HepG2 (cell line): ENCODE data around the gene CTIF. TPM values are rescaled to one million over a fixed set of nuclear protein-coding genes. Genes with fewer than 3 reads are reported as not detected.

Source experiments
- ATAC-seq: fragments of 200-7000 bp; cut with Tn5 transposase; 3 replicates; pipeline ENCODE4 v1.9.1; 2020; ENCODE audit warnings: mild to moderate bottlenecking, moderate library complexity
- BruUV-seq: library from RNA; stranded (reverse); fragments of 400-500 nt; replicated peaks from 2 replicates; lab custom pipeline; 2021; lab: Mats Ljungman, UMichigan
- CTCF ChIA-PET: fragments of 300-600 bp; formaldehyde crosslinking; extraction: SDS; loops from one replicate; lab custom pipeline; 2021; ENCODE audit warnings: low total read pairs, inconsistent platforms, low intra/inter-chr PET ratio; lab: Yijun Ruan, JAX
- POLR2A ChIA-PET: fragments of 350-600 bp; sonication (Branson Sonifier 250); formaldehyde crosslinking; loops from one replicate; lab custom pipeline; 2020; ENCODE audit warnings: antibody characterized with exemption, inconsistent platforms; lab: Yijun Ruan, JAX
- DNase-seq: peaks from one replicate; pipeline ENCODE4 v3.0.0-alpha.2; 2015; ENCODE audit warnings: low spot score
- FAIRE-seq: peaks from 3 replicates; lab custom pipeline; 2011; peaks lifted over from hg19 to GRCh38; lab: Jason Lieb, UNC
- H2AFZ ChIP-seq: one replicate; pipeline ENCODE4 v1.6.1; 2011; ENCODE audit warnings: low read length, inconsistent platforms
- H3K27ac ChIP-seq: fragments of 300-600 bp; 3 replicates; pipeline ENCODE4 v1.8.0; 2011; ENCODE audit warnings: mixed run types, mild to moderate bottlenecking, mixed read lengths, low read length, inconsistent platforms; ENCODE audit not compliant: insufficient read depth; ENCODE audit errors: extremely low read length
- H3K27me3 ChIP-seq, 2 experiments: fragments of 200-600 bp in 1 of 2; 2 replicates in 1 of 2; 3 replicates in 1 of 2; pipeline versions ENCODE4 v1.6.0 to v1.8.0; 2011; ENCODE audit warnings: low read length in 2 of 2, mild to moderate bottlenecking in 2 of 2, moderate library complexity in 2 of 2, inconsistent platforms in 1 of 2; ENCODE audit not compliant: insufficient read depth in 2 of 2, control insufficient read depth in 1 of 2
- H3K36me3 ChIP-seq, 2 experiments: fragments of 200-600 bp in 1 of 2; replicated peaks in 1 of 2; 2 replicates in 1 of 2; 3 replicates in 1 of 2; pipeline versions ENCODE4 v1.5.1 to v1.8.0; 2011; ENCODE audit warnings: low read length in 2 of 2, inconsistent platforms in 1 of 2; ENCODE audit not compliant: insufficient read depth in 2 of 2, control insufficient read depth in 1 of 2
- H3K4me1 ChIP-seq: 2 replicates; pipeline ENCODE4 v1.5.1; 2012; ENCODE audit warnings: low read length, inconsistent platforms; ENCODE audit not compliant: insufficient read depth
- H3K4me2 ChIP-seq: 2 replicates; pipeline ENCODE4 v1.6.0; 2011; ENCODE audit warnings: low read depth, low read length, inconsistent platforms
- H3K4me3 ChIP-seq, 3 experiments: fragments of 200-600 bp in 1 of 3; sonication (generic), shearing (Covaris generic) in 1 of 3; replicated peaks in 1 of 3; 2 replicates each; pipeline ENCODE4 v1.5.1; 2011 to 2016; ENCODE audit warnings: low read length in 3 of 3, inconsistent platforms in 2 of 3, low read depth in 2 of 3, mild to moderate bottlenecking in 2 of 3, control low read depth in 1 of 3, mixed read lengths in 1 of 3; ENCODE audit not compliant: insufficient read depth in 1 of 3
- H3K79me2 ChIP-seq: one replicate; pipeline ENCODE4 v1.6.1; 2011; ENCODE audit warnings: low read length, inconsistent platforms; ENCODE audit not compliant: insufficient read depth
- H3K9ac ChIP-seq: 2 replicates; pipeline ENCODE4 v1.6.0; 2011; ENCODE audit warnings: mild to moderate bottlenecking, low read depth, low read length, inconsistent platforms; ENCODE audit not compliant: insufficient read depth
- H3K9me3 ChIP-seq: 2 replicates; pipeline ENCODE4 v1.5.1; 2012; ENCODE audit warnings: mild to moderate bottlenecking, low read length
- H4K20me1 ChIP-seq: 2 replicates; pipeline ENCODE4 v1.6.0; 2011; ENCODE audit warnings: inconsistent platforms, mild to moderate bottlenecking, low read length, moderate library complexity; ENCODE audit not compliant: insufficient read depth
- CHCHD3 ChIP-seq: sonication (generic); formaldehyde crosslinking; IDR thresholded peaks from 2 replicates; pipeline ENCODE4 v1.8.0; 2022; ENCODE audit warnings: mild to moderate bottlenecking, missing genetic modification reagents, moderate library complexity
- DR1 ChIP-seq: sonication (generic); formaldehyde crosslinking; IDR thresholded peaks from 2 replicates; pipeline ENCODE4 v1.8.0; 2021; ENCODE audit warnings: mild to moderate bottlenecking, missing genetic modification reagents, inconsistent platforms
- KDM4B ChIP-seq: sonication (generic); formaldehyde crosslinking; IDR thresholded peaks from 2 replicates; pipeline ENCODE4 v1.4.0; 2020; ENCODE audit warnings: missing genetic modification reagents
- NR2F6 ChIP-seq, 2 experiments: IDR thresholded peaks; 2 replicates each; pipeline ENCODE4 v1.6.1; 2016; ENCODE audit warnings: antibody characterized with exemption in 1 of 2, mild to moderate bottlenecking in 1 of 2
- RCOR2 ChIP-seq: IDR thresholded peaks from 2 replicates; pipeline ENCODE4 v1.6.1; 2016; ENCODE audit warnings: missing biosample characterization, missing genetic modification reagents
- SMAD9 ChIP-seq: sonication (generic); formaldehyde crosslinking; IDR thresholded peaks from 2 replicates; pipeline ENCODE4 v1.5.1; 2020; ENCODE audit warnings: mild to moderate bottlenecking, missing genetic modification reagents
- SNAI1 ChIP-seq: sonication (generic); formaldehyde crosslinking; IDR thresholded peaks from 2 replicates; pipeline ENCODE4 v1.5.0; 2020; ENCODE audit warnings: mild to moderate bottlenecking, missing genetic modification reagents, borderline replicate concordance
- YY1 ChIP-seq: IDR thresholded peaks from 2 replicates; pipeline ENCODE4 v1.6.1; 2011; ENCODE audit warnings: low read length, low read depth, moderate library complexity, mild to moderate bottlenecking; ENCODE audit not compliant: insufficient read depth, insufficient replicate concordance
- ZMYM4 ChIP-seq: sonication (generic); formaldehyde crosslinking; IDR thresholded peaks from 2 replicates; pipeline ENCODE4 v1.8.1; 2023; ENCODE audit warnings: mild to moderate bottlenecking, missing genetic modification reagents
- ZNF232 ChIP-seq: sonication (generic); formaldehyde crosslinking; IDR thresholded peaks from 2 replicates; pipeline ENCODE4 v1.4.0; 2020; ENCODE audit warnings: missing genetic modification reagents, borderline replicate concordance
- ZNF263 ChIP-seq: sonication (generic); formaldehyde crosslinking; IDR thresholded peaks from 2 replicates; pipeline ENCODE4 v1.4.0; 2020; ENCODE audit warnings: missing genetic modification reagents
- ZNF674 ChIP-seq: sonication (generic); formaldehyde crosslinking; IDR thresholded peaks from 2 replicates; pipeline ENCODE4 v1.5.0; 2020; ENCODE audit warnings: low read depth, mild to moderate bottlenecking, missing genetic modification reagents
- ZNF781 ChIP-seq: sonication (generic); formaldehyde crosslinking; IDR thresholded peaks from 2 replicates; pipeline ENCODE4 v1.5.1; 2020; ENCODE audit warnings: borderline replicate concordance, mild to moderate bottlenecking, missing genetic modification reagents; ENCODE audit errors: not compliant biosample characterization
- ZNF792 ChIP-seq: IDR thresholded peaks from 2 replicates; pipeline ENCODE4 v1.6.1; 2016
- ZNF816 ChIP-seq: sonication (generic); formaldehyde crosslinking; IDR thresholded peaks from 2 replicates; pipeline ENCODE4 v1.8.0; 2022; ENCODE audit warnings: missing genetic modification reagents, mild to moderate bottlenecking, borderline replicate concordance
- WGBS: methylation state at CpG from one replicate; pipeline ENCODE4 v1.1.6; 2017; ENCODE audit warnings: low lambda C conversion rate; 5-methylcytosine and 5-hydroxymethylcytosine counted together
- in situ Hi-C: cut with HindIII; loops from 2 replicates; pipeline ENCODE4 v1.10.0; 2017; ENCODE audit warnings: low pct_unique_long_range_greater_than_20kb; ENCODE audit not compliant: extremely low pct_ligation_motif_present
- intact Hi-C: fragments of 100-400 bp; cut with micrococcal nuclease; formaldehyde crosslinking; loops from one replicate; pipeline ENCODE4 v1.10.0; 2022; ENCODE audit not compliant: unreplicated experiment
- polyA plus RNA-seq, 8 experiments: library from polyadenylated mRNA; depleted of rRNA in 3 of 8; stranded (reverse) in 7 of 8; unstranded in 1 of 8; fragments of >200 nt; fragmentation: Illumina TruSeq in 4 of 8; extraction: Trizol in 4 of 8; gene quantifications; 2 replicates each; pipeline versions ENCODE4 v1.2.1 to v1.2.3, GENCODE V29; 2011 to 2016; ENCODE audit warnings: low read depth in 4 of 8, missing spikeins in 1 of 8, mixed read lengths in 1 of 8; ENCODE audit not compliant: insufficient read depth in 1 of 8
- total RNA-seq, 5 experiments: library from RNA; depleted of rRNA; stranded (reverse); fragments of >200 nt; fragmentation: Illumina TruSeq; extraction: Trizol; gene quantifications; 2 replicates each; pipeline ENCODE4 v1.2.3, GENCODE V29; 2016; ENCODE audit warnings: low read depth in 1 of 5
- TF ChIP-seq, protein P1 (sequence below): sonication (generic); formaldehyde crosslinking; IDR thresholded peaks from 2 replicates; pipeline ENCODE4 v1.4.0; 2020; ENCODE audit warnings: mild to moderate bottlenecking, missing genetic modification reagents, borderline replicate concordance
- TF ChIP-seq, protein P2 (sequence below): sonication (generic); formaldehyde crosslinking; IDR thresholded peaks from 2 replicates; pipeline ENCODE4 v1.4.0; 2020; ENCODE audit warnings: missing genetic modification reagents

The CTIF gene
- total and polyA plus RNA-seq, 2 of the 13 experiments (the other 11 are each of a cell fraction or from before 2014, with no cell fraction given): 18.2 to 28.0 TPM

DNA sequence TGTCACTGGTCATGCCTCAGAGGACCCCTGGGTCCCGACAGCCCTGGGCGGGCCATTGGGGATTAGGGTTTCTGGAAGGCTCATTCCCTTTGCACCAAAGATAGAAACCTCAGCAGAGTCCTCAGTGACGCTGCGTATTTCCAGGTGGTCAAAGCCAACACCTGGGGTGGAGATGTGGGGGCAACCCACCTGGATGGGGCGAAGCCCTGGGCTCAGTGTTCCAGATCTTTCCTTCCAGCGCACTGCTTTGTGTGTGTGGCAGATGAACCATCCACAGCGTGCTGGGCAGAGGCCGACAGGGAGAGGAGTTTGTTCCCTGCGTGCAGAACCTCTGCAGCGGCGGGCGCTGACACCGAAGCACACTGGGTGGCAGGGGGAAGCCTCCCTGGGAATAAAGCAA, 143.9 kb downstream of the CTIF start:
- intact Hi-C loops: no loop called here
- no peak overlapping the region for H3K27ac ChIP-seq
- 94% methylated on average over 8 of the region's 13 CpGs for WGBS
- no peak overlapping the region for H3K4me3 ChIP-seq
- ATAC-seq (no peak), FAIRE-seq (no peak), DNase-seq (no peak)
- no peak overlapping the region for H2AFZ ChIP-seq
- BruUV-seq: no TSS peak
- no peaks in the 10 kb centered on the region for H4K20me1 ChIP-seq
- H3K27me3 ChIP-seq: no peaks in the 10 kb centered on the region
- TF ChIP-seq YY1 (no peak), ZNF781 (CRISPR knock-in tag) (no peak), ZNF674 (CRISPR knock-in tag) (no peak), SNAI1 (no peak), ZNF232 (CRISPR knock-in tag) (no peak), ZNF263 (CRISPR knock-in tag) (no peak), DR1 (CRISPR knock-in tag) (no peak), ZMYM4 (CRISPR knock-in tag) (no peak), KDM4B (CRISPR knock-in tag) (no peak), RCOR2 (CRISPR knock-in tag) (no peak), CHCHD3 (no peak), SMAD9 (CRISPR knock-in tag) (no peak), ZNF792 (no peak), ZNF816 (CRISPR knock-in tag) (no peak), NR2F6 (IDR thresholded peaks at IDR 0.05) (no peak), NR2F6 (CRISPR knock-in tag; IDR thresholded peaks at IDR 0.05) (no peak)
- TF ChIP-seq, protein P1, sequence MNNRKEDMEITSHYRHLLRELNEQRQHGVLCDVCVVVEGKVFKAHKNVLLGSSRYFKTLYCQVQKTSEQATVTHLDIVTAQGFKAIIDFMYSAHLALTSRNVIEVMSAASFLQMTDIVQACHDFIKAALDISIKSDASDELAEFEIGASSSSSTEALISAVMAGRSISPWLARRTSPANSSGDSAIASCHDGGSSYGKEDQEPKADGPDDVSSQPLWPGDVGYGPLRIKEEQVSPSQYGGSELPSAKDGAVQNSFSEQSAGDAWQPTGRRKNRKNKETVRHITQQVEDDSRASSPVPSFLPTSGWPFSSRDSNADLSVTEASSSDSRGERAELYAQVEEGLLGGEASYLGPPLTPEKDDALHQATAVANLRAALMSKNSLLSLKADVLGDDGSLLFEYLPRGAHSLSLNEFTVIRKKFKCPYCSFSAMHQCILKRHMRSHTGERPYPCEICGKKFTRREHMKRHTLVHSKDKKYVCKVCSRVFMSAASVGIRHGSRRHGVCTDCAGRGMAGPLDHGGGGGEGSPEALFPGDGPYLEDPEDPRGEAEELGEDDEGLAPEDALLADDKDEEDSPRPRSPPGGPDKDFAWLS (CRISPR knock-in tag): no peak
- TF ChIP-seq, protein P2, sequence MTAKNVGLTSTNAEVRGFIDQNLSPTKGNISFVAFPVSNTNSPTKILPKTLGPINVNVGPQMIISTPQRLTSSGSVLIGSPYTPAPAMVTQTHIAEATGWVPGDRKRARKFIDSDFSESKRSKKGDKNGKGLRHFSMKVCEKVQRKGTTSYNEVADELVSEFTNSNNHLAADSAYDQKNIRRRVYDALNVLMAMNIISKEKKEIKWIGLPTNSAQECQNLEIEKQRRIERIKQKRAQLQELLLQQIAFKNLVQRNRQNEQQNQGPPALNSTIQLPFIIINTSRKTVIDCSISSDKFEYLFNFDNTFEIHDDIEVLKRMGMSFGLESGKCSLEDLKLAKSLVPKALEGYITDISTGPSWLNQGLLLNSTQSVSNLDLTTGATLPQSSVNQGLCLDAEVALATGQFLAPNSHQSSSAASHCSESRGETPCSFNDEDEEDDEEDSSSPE: no peak
- no peaks in the 10 kb centered on the region for H3K9me3 ChIP-seq
- CTCF ChIA-PET: no interaction called here
- no peak overlapping the region for H3K9ac ChIP-seq
- no peak overlapping the region for H3K4me2 ChIP-seq
- H3K79me2 ChIP-seq: no peaks in the 10 kb centered on the region
- POLR2A ChIA-PET: no interaction called here
- in situ Hi-C loops: loop anchor here (25.0 kb wide), 1 partner anchor 755 kb away; no protein-coding TSS in a partner anchor
- H3K4me1 ChIP-seq: peaks cover 5% of the 10 kb centered on the region; the same call in 1 of the 2 replicates
- H3K36me3 ChIP-seq: peaks cover 0 to 11% of the 10 kb centered on the region in 2 experiments; a peak in 3 of 5 replicates
